AG08396 (cell line): Measurements from ENCODE around the gene ARHGAP10.

Source experiments
- DNase-seq: peaks from one replicate; pipeline ENCODE4 v3.0.0; 2012; ENCODE audit warnings: low spot score, mixed read lengths

ARHGAP10 gene

DNA sequence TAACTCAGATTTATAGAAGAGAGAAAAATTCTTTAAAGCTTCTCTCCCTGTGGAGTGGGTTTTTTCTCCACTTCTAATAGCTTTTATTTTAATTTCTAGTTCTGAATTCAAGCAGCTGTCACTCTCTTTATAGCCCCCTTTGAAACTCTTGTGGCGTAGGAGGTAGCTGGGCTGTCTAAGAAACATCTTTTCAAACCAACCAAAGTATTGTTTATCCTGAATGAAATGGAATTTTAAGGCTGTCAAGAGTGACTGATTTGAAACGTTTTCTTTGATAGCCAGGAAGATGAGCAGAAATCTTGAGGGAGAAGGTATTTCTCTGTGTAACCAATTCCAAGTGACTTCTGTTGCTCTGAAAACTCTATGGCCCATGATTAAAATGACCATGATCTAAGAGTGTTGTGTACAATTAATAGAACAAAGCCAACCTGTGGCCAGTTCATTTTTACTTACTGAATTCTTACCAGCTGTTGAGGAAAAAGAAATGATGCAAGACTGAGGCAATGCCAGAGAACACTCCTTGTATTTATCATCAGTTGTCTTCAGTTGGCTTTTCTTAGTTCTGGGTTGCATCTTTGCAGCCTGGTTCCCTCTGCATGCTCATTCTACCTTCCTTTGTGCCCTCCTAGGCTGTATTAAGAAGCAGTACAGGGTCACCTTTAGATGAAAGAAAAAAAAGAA lies 298.4 kb downstream of the ARHGAP10 start:
- peak; percentile 21 for DNase-seq

DNA sequence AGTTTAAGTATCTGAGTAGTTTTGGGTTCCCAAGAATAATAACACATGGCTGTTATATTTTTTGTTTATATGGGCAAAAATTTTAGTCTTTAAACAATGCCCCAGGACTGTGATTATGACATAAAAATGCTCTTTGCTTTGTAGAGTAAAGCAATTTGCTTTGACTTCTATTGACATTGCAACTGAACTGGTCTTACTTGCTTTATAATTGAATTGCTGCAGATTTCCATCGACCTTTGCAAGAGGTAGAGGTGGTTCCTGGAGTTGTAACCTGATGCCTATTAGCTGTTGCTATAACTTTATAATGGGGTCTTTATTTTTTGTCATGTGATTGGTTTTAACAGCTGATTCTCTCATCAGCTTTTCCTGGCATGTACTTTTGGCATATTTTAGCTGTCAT lies 302.9 kb downstream of the ARHGAP10 start:
- no peak for DNase-seq

DNA sequence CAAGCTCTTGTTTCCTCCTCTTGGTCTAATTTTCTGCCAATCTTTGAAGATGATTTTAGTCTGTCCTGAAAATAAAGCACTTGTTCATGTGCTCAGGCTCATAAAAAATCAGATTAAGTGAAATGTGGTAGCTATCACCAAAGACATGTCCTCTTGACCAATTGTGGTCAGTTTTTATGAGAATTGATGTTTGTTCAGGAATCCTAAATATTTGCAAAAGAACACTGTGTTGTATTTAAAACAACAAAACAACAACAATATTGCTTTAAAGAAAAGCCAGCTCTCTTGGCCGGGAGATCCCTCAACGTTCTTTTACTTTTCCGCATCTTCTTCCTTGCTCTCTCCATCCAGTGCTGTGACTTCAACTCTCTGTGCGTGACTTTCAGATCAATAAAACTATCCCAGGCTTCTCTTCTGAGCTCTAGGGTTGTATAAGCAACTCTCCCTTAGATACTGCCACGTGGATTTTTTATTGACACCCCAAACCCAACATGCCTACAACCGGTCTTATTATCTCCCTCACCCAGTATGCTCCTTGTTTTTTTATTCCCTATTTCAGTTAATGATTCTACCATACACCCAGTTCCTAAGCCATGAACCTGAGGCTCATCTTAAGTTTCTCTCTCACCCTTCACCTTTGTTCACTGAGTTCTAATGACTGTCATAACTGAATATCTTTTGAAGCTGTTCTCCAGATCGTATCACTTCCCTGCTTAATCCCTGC lies 309.9 kb downstream of the ARHGAP10 start:
- no peak for DNase-seq

DNA sequence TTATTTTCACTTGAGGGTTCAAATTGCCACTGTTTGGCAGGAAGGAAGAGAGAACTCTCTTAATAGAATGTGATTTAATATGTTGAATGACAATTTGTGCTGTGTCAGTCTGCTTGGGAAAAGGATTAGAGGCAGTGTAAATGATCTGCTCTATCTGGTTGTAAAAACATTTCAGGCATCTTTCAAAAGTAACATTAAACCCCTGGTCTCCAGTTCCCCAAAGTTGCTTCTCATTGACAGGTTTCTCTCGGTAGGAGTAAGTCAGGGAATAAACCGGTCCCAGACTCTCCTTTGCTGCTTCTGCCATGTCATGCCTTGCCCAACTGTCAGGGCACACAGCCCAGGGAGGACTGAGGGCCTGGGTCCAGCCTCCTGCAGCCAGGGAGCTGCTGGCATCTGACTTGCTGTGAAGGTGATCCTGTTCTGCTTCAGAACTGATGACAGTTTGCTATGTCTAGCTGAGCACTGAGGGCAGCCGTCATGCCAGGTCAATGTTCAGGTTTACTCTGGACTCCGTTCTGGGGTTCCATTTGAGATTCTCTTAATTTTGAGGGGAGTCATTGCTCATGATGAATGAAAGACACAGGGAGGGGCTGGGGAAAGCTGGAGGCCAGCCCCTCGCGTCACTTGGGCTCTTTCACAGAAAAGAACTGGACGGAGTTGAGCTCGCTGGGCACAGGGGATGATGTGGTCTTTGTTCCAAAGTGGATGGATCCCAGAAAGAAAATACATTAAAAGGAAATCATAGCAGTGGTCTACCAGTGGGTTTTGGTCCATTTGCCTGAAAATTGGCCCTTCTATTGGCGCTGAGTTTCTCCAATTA lies 312.4 kb downstream of the ARHGAP10 start:
- no peak for DNase-seq

DNA sequence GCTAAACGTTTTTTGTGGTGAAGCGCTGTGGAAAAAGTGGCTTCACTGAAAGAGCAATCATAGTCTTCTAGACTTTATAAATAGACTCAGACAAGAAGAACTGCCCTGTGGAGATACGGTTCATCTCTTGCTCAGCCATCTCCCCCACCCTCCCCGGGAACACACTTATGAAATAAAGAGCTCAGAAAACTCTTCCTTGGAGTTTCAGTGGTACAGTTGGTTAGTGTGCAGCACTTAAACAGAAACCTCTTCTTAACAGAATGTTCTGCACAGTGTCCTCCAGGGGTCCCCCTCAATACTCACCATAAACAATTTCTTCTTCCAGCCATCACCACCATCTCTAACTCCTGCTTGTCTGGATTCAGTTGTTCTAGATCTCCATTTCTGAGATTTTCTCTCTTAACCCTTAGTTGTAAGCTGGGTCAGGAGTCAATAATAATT lies 313.0 kb downstream of the ARHGAP10 start:
- no peak for DNase-seq

DNA sequence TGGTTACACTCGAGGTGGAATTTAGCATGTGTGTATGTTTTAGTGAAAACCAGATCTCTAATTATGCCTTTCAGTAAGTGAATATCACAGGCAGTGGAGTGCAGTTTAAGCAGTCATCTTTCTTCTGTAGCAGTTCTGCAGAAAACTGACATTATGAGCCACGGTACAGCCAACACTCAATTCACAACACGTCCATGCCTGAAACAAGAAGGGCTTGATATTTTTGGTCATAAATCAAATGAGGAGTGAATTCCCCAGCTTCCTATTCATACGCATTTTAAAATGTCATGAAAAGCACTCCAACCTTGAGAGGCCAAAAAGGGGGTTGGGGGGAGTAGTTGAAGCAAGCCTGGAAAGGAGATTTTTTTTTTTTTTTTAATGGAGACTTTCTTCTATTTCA lies 316.7 kb downstream of the ARHGAP10 start:
- no peak for DNase-seq

DNA sequence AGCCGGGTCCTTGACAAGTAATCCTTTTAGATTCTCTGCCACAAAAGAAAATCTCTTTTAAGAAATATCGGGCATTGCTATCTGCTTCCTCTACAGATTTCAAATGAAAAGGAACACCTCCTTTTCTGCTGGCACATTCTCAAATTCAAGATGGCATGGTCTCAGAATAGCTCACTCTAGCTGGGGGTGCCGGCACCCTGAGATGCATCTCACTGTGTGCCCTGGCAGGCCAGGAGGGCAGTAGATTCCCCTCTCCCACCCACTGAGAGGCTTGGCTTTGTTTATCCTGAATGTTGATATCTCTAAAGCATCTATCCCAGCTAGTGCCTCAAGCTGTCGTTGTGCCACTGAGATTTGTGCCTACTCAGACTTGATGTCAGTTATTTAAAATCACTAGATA lies 319.5 kb downstream of the ARHGAP10 start:
- DNase-seq, result no peak

DNA sequence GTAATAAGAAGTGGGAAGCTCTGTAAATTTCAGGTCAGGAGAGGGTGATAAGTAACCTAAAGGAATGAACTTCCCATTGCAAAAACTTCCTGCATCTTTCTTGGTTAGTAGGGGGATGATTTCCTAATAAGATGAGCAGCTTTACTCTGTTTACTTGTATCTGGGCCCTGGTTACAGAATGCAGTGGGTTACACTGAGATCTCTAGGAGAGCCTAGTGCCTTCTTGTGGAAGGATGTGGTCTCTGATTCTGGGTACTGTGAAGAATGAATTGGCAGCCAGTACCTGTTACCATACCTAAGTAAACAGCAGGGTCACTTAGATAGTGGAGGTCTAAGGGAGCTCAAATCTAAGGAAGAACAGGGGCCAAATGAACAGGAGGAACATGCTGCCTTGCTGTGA lies 320.6 kb downstream of the ARHGAP10 start:
- no peak for DNase-seq

DNA sequence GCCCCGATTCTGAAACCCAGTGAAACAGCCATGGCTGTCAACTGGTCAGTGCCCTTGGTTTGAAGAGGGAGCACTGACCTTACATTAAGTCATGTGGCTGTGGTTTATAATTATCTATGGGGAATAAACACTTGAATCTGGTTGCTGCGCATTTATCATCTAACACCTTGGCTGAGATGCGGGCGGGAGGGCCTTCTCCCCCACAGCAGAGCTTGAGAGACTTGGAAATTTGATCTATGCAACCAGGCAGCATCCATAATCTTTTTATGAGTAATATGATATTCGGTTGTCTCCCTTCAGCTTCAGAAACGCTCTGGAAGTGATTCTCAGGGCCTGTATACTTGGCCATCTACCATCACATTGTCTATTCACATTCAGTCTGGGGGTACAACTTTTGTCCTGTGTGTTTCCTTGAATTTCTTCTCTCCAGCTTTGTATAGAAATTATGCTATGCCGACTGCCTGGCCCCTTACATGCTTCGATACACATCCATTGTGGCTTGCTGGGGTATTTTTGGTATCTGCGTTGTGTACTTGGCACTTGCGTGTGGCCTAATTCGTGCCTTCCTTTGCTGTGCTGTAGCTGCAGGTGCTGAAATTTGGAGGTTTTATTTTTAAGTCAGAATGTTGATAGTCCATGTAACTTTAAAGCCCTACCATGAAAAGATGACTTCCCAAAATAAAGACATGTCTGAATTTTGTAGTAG lies 321.6 kb downstream of the ARHGAP10 start:
- DNase-seq, result no peak

DNA sequence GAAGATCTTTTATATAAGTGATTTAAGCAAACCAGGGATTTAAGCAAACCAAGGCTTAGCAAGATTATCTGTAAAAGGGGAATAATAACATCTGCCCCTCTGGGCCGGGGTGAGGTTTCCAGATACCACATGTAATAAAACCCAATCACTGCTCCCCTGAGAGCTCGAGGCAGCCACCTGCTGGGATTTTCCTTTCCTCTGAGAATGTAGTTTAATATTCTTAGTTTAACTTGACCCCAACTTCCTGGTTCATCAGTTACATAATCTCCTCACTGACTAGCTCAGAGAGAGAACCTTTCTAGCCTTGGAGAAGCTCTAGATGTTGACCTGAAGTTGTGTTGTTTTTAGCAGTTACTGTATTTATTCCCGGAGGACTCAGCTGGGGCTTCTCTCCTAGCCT lies 322.4 kb downstream of the ARHGAP10 start:
- no peak for DNase-seq

DNA sequence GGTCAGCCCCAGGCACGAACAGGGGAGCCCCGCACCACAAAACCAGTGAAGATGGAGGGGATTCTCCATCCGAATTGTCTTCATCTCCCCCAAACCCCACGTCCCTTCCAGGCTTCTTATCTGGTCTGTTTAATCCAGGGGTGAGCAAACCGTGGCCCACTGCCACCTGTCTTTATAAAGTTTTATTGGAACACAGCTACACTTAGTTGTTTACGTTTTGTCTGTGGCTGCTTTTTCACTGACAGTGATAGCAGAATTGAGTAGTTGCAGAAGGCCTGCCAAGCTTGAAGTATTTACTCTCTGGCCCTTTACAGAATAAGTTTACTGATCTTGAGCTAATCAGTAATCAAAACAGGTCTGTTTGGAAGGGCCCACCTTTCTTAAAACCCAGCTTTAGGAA lies 324.0 kb downstream of the ARHGAP10 start:
- DNase-seq, result no peak

DNA sequence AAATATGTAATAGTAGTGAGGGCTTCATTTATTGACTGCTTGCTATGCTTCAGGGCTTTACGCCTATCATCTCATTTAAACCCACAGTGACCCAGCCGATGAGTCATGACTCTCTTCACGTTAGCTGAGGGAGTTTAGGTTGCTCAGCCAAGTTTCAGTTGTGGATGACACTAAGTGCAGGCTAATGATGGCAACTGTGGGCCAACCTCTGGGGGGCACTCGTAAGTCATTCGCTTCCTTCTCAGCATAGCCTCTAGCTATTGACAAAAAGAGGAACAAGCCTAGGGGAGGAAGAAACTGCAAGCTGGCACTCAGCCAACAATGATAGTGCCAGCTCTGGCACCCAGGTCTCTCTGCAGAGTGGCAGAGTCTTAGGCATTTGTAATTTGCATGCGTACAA lies 325.0 kb downstream of the ARHGAP10 start:
- peak; percentile 33 for DNase-seq

DNA sequence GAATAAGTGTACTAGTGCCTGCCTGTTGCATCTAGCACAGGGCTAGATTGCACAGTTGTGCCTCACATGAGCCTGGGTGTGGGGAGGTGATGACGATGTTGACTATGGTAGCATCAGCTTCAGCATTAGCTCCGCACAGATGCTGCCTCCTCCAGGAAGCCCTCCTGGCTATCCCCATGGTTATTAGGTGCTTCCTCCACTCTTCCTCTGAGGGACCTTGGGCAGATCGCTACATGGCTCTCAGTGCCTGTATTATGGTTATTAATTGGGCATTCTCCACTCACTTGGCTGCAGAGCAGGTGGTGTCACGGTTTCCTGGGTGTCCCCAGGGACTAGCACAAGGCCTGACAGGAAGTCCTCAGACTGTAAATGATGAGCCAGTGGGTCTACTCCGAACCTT lies 325.6 kb downstream of the ARHGAP10 start:
- DNase-seq, result no peak

DNA sequence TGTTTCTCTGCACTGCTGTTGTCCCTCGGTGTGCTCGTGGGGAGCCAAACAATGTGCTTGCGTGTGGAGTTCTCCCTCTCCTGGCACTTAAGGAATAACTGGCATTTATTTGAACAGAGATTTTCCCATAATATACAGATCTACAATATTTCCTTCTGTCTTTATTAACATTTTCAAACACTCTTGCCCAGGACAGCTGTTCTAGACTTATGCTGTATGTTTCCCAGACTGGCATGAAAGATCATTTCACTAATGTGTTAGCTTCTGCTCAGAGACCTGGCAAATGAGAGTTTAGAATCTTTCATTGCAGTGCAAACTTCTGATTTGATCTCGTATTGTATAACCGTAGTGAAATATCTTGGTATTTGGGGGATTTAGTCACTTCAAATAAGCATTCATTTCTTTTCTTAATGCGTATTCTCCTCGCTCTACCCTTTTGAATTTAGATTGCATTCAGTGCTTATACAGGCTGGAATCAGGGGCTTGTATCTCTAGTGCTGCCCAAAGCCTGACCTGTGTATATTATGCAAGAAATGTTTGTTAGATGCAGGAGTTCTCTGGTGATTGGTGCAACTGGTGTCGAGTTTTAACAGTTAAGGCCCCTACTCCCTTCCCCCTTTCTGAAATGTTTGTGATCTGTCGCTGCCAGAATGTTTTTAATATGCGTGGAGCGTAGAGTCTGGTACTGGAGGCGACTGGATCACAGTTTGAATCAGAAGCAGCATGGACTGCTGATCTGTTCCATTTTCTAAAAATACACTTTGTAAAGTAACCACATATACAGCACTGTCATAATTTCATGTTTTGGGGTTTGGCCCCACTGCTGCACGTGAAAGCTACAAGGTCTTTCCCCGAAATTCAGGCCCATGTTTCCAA lies 326.3 kb downstream of the ARHGAP10 start:
- DNase-seq, result no peak

DNA sequence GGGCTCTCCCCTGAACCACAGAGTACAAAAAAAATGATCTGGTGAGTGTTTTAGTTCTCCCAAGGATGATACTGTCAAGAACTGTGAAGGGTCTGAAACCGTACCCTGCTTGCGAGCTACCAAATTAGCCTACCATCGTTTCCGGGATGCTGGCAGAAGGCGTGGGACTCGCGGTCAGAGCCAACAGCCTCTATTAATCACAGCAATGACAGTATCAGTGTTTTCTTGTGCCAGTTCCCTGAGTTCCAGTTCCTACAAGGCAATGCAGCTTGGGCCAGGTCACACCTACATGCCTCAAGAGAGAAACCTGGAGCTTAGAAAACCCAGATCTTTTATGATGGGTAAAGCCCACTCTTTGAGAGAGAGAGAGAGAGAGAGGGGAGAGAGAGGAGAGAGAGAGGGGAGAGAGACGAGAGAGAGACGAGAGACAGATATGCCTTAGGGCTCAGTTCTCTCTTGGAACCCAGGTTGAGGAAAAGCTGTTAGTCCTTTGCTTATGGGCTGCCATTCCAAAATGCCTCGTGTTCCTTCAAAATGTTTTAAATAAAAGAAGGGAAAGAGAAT lies 327.8 kb downstream of the ARHGAP10 start:
- no peak for DNase-seq

DNA sequence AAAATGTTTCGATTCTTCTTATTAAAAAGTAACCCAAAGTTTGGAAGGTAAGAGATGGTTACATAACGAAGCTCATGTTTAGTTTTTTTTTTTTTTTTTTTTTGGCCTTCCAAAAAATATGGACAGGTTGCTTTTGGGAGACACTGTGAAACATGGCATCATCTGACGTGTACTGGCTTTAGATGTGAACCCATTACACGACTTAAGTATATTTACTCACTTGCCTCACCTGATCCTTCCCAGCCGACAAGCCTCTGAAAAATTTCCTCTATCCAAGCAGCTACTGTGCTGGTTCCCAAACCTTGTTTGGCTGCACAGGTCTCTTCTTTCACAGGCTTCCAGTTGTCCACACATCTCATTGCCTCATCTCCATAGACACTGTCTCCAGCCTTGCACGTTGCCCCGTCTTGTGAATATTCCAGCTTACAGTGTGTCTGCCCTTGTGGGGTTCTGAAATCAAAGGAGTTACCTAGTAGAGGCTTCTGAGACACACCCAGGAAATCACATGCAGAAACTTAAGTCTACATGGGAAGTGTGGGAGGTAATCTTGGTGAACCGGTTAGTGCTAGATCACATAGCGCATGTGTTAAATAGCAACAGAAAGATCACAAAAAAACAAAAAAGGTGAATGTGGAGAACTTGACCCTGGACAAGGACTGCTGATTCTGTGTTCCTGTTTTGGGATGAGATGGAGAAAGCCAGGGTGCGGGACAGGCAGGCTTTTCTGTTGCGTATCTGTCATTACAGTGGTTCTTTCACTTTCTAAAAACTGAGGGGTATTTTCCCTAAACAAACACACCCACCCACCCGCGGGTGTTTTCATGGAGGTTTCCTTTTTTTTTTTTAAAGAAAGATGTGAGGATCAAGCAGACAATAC lies 328.6 kb downstream of the ARHGAP10 start:
- no peak for DNase-seq

DNA sequence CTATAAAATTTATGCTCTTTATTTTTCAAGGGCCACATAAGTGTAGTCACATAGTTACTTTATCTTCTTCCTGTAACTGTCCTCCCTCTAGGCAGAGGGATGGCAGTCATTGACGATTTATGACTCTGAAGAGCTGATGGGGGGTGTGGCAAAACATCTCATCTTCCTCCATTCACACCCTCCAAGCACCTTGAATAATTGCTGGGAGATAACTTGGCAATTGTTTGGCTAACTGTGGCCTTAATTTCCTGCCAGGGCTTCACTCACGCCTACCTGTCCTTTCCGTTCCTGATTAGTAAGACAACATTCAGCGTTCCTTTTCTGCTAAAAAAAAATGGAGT lies 329.2 kb downstream of the ARHGAP10 start:
- DNase-seq, result no peak

DNA sequence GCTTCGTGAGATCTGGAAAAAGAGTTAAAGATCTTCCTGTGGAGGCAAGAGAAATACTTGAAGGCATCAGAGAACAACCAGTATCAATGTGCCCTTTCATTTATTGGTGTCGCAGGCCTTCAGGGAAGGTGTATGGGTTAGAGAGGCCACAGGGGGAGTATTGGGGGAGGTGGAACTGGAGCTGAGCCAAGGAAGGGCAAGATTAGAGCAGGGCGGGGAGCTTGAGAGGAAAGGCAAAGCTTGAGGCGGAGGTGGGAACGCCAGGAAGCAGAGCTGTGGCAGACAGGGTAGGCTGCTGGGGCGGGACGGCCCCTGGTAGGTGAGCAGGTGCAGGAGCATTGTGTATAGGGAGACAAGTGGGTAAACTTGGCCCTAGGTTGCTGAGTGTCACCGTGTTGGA lies 329.9 kb downstream of the ARHGAP10 start:
- DNase-seq, result no peak

DNA sequence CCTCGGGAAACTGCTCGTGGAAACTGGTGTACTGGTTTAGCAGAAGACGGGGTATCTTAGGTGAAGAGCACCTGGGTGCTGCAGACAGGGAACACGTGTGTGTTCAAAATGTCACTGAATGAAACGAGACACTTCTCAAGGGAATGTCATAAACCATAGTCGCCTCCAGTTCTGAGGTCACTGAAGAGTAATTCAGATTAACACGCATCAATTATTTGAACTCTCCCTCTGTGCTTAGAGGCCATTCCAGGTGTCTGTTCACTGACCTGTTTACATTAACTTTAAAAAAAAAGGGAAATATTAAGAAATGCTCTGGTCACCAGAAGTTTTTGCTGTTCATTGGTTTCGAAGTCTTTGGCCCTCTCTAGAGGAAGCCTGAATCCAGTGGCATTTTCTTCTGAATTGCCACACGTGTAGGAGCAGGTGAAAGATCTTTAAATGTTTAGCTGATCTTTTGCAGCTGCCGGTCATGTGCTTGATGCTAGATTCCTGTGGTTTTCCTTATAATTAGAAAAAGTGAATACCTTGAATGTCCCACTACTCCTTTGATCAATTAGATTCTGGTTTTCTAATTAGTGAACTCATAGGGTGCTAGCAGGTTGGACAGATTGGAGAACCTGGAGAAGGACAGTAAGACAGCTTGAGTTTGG lies 330.5 kb downstream of the ARHGAP10 start:
- no peak for DNase-seq

DNA sequence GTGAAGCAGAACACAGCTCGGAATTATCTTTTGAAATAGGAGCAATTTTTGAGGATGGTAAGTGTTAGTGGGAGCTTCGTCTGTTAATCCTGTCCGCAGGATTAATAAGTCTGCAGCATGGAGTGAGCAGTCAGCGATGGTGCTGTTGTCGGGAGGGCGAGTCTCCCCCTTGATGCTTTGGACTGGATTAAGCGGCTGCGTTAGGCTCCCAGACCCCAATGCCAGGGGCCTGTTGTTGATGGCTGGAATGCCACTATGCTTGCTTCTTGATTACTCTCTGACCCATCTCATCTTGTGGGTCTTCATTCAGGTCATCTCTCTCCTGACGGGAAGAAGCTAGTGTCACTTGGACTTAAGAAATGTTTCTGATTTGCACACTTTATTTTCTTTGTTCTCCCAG lies 332.6 kb downstream of the ARHGAP10 start:
- DNase-seq, result no peak
